ENCODE results near the gene ALDOC. TPM values are rescaled to one million over a fixed set of nuclear protein-coding genes. Genes with fewer than 3 reads are reported as not detected.

The ALDOC gene
- total and polyA plus RNA-seq, 2 experiments from 2014 or later = 18.4 to 47.3 TPM

DNA sequence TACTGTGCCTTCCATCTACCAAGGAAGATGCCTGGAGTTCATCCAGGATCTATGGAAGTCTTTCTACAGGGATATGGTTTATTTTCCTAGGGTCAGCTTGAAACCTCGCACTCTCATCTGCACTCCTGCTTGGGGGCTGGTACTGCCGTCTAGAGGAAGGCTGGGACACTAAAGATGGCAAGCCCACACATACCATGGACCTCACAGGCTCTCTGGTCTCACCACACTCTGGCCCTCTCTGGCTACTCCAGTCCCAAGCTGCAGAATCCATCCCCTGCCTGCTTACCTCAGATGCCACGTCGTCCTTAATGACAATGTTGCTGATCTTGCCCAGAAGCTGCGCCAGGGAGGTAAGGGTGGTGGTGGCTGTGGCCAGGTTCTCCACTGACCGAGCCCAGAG lies 22.1 kb downstream of the ALDOC start:
- DNase-seq = no peak
- H3K36me3 ChIP-seq (ENCODE audit: low read depth) = 0 out of 2 replicates have a peak, but pooled peaks cover 6% of the 10 kb centered on the region

DNA sequence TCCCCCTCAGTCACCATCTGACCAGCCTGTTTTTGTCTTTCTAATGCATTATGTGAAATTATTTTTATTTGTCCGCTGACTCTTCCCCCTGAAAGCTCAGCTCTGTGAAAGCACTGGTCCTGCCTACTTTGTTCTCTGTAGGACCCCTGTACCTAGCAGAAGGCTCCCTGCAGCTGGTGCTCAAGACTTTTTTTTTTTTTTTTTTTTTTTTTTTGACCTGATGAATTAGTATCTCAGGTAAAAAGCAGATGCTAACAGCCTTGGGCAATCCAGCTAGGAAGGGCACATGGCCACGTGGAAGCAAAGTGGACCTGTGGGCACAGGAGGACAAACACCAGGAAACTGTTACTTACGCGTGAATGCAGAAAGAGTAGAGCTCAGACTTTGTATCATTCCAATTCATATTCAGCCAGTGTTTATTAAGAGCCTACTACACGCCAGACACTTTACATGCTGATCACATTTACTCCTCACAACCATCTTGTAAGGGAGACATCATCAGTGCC lies 23.6 kb downstream of the ALDOC start:
- Histone ChIP-seq H3K27ac (no peak overlapping the region), H3K4me2 (ENCODE audit: unreplicated experiment) (peak overlapping the region; percentile 54), H3K9me2 (ENCODE audit: insufficient read depth) (no peaks in the 10 kb centered on the region), H3K9ac (no peak overlapping the region), H3K79me2 (ENCODE audit: insufficient read depth) (peaks cover 14% of the 10 kb centered on the region; the same call in 1 of the 2 replicates), H3K9me3 (ENCODE audit: low read depth) (no peaks in the 10 kb centered on the region), H3F3A (ENCODE audit: insufficient read depth) (no peaks in the 10 kb centered on the region), H2AFZ (peak overlapping the region; percentile 43; the same call in 1 of the 2 replicates), H3K4me3 (peak overlapping the region; percentile 76), H3K36me3 (ENCODE audit: low read depth) (no peaks in the 10 kb centered on the region), H3K27me3 (replicated peaks; ENCODE audit: insufficient read depth) (no peaks in the 10 kb centered on the region), H4K20me1 (ENCODE audit: insufficient read depth) (no peaks in the 10 kb centered on the region), H3K4me1 (ENCODE audit: insufficient read depth) (no peaks in the 10 kb centered on the region)
- 87 to 91% methylated on average over 5 of the region's 5 CpGs for WGBS, 2 experiments (ENCODE audit: low coverage in 1 of 2, low lambda C conversion rate in 2 of 2, missing lambda C conversion rate in 2 of 2)
- in situ Hi-C loops (cut with MboI) = no loop called here
- no peak for DNase-seq
- TF ChIP-seq EZH2 (IDR thresholded peaks at IDR 0.05; ENCODE audit: insufficient read depth, poor library complexity, severe bottlenecking) (no peak), EZH2phosphoT487 (IDR thresholded peaks at IDR 0.05; ENCODE audit: insufficient read depth, low read depth) (no peak)

More for the DNA sequence above, 22.1 kb downstream of the ALDOC start:
- WGBS, 2 experiments (ENCODE audit: low coverage in 1 of 2, low lambda C conversion rate in 2 of 2, missing lambda C conversion rate in 2 of 2) = 94 to 97% methylated on average over 6 of the region's 6 CpGs
- no peak overlapping the region for H3K27ac ChIP-seq
- no peaks in the 10 kb centered on the region for H3K9me2 ChIP-seq (ENCODE audit: insufficient read depth)
- no peak for TF ChIP-seq EZH2 (IDR thresholded peaks at IDR 0.05; ENCODE audit: insufficient read depth, poor library complexity, severe bottlenecking)
- TF ChIP-seq EZH2phosphoT487 (IDR thresholded peaks at IDR 0.05; ENCODE audit: insufficient read depth, low read depth) = no peak
- H3K4me2 ChIP-seq (ENCODE audit: unreplicated experiment) = no peak overlapping the region
- no peaks in the 10 kb centered on the region for H3F3A ChIP-seq (ENCODE audit: insufficient read depth)
- H3K27me3 ChIP-seq (replicated peaks; ENCODE audit: insufficient read depth) = no peaks in the 10 kb centered on the region
- H3K79me2 ChIP-seq (ENCODE audit: insufficient read depth) = peaks cover 14% of the 10 kb centered on the region; the same call in 1 of the 2 replicates
- H4K20me1 ChIP-seq (ENCODE audit: insufficient read depth) = no peaks in the 10 kb centered on the region
- H3K9me3 ChIP-seq (ENCODE audit: low read depth) = no peaks in the 10 kb centered on the region
- in situ Hi-C loops (cut with MboI) = no loop called here
- no peak overlapping the region for H3K4me3 ChIP-seq
- no peaks in the 10 kb centered on the region for H3K4me1 ChIP-seq (ENCODE audit: insufficient read depth)
- H2AFZ ChIP-seq = no peak overlapping the region
- no peak overlapping the region for H3K9ac ChIP-seq

DNA sequence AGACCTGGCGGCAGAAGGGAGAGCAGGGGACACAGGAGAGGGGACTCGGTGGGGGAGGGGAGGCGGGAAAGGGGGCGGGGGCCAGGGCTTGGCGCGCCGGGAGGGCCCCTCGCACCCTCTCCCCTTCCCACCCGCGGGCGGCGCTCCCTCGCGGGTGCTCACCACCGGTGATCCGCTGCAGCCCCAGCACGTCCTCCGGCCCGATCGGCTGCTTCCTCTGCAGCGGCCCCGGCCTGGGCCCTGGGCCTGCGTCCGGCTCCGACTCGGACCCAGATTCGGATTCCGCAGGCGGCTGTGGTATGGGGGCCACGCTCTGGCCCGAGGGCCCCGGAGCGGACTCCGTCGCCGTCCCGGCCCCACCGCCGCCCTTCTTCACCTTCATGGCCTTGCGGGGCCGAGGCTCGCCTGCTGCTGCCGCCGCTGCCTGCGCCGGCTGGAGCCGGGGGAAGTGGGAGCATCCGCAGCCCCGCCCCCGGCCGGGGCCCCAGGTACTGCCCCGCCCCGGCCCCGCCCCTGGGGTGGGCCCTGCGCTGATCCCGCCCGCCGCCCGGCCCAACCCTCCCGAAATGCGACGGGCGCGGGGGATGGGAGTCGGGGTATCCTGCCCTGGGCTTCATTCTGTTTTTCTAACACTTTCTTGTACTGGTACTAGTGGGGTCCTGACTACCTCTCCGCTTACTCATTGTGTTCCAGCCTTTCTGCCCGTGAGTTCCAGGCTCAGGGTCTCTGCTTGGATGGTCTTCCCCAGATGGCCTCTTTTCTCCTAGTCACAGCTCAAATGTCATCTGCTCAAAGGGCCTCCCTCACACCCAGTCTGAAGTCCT lies 24.3 kb downstream of the ALDOC start, which contains the start of gene UNC119:
UNC119 (minus strand) TSS at position 449 of the 824 bp plus-strand sequence; CDS start at position 382, 67 bp downstream.
- H3K9ac ChIP-seq = peak within 1 kb of the TSS; percentile 78
- no peak within 1 kb of the TSS for H3K27ac ChIP-seq
- 1 to 2% methylated on average over 25 to 42 of the region's 67 CpGs for WGBS, 2 experiments (ENCODE audit: low coverage in 1 of 2, low lambda C conversion rate in 2 of 2, missing lambda C conversion rate in 2 of 2)

DNA sequence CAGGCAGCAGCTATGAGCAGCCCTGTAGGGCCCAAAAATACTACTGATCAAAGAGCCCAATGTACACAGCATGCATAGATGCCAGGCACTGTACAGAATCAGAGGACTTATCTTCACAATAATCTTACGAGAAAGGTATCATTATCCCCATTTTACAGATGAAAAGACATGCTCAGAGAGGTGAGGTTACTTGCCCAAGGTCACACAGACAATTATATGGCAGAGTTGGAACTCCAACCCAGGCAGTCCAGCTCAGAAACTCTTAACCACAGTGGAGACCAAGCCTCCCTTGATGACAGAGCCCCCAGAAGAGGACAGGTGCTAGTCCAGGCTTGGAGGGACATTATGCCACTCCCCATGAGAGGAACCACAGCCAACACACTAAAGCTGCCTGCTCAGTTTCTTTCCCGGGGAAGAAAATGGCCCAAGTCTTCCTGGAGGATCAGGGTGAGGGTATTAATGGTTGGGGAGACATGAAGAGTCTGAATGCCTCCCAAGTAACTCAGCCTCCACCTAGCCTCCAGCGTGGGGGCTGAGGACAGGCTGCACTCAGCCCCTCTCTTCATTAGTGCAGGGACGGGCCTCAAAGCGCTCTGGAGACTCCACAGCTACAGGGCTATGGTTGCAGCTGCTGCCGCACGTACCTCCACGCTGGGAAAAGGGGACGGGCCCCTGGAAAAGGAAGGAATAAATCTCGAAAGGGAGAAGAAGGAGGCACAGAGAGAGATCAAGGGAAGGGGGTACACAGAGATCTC lies 25.1 kb downstream of the ALDOC start:
- peak overlapping the region; percentile 76 for H3K4me3 ChIP-seq
- H2AFZ ChIP-seq = peak overlapping the region; percentile 70
- no peaks in the 10 kb centered on the region for H3K4me1 ChIP-seq (ENCODE audit: insufficient read depth)
- in situ Hi-C loops (cut with MboI) = no loop called here
- H3F3A ChIP-seq (ENCODE audit: insufficient read depth) = no peaks in the 10 kb centered on the region
- H3K36me3 ChIP-seq (ENCODE audit: low read depth) = no peaks in the 10 kb centered on the region
- H3K27me3 ChIP-seq (replicated peaks; ENCODE audit: insufficient read depth) = no peaks in the 10 kb centered on the region
- no peak overlapping the region for H3K27ac ChIP-seq
- 13 to 15% methylated on average over 10 of the region's 10 CpGs for WGBS, 2 experiments (ENCODE audit: low coverage in 1 of 2, low lambda C conversion rate in 2 of 2, missing lambda C conversion rate in 2 of 2)
- H3K4me2 ChIP-seq (ENCODE audit: unreplicated experiment) = peak overlapping the region; percentile 97
- H4K20me1 ChIP-seq (ENCODE audit: insufficient read depth) = no peaks in the 10 kb centered on the region
- peak overlapping the region; percentile 78 for H3K9ac ChIP-seq
- TF ChIP-seq EZH2 (IDR thresholded peaks at IDR 0.05; ENCODE audit: insufficient read depth, poor library complexity, severe bottlenecking) (no peak), EZH2phosphoT487 (IDR thresholded peaks at IDR 0.05; ENCODE audit: insufficient read depth, low read depth) (no peak)
- H3K9me2 ChIP-seq (ENCODE audit: insufficient read depth) = no peaks in the 10 kb centered on the region
- peaks cover 14% of the 10 kb centered on the region; the same call in 1 of the 2 replicates for H3K79me2 ChIP-seq (ENCODE audit: insufficient read depth)
- peak; percentile 62 for DNase-seq
- H3K9me3 ChIP-seq (ENCODE audit: low read depth) = no peaks in the 10 kb centered on the region

More for the DNA sequence above, 24.3 kb downstream of the ALDOC start, which contains the start of gene UNC119:
- peak; percentile 92 for DNase-seq
- Histone ChIP-seq H3K9me3 (ENCODE audit: low read depth) (no peaks in the 10 kb centered on the region), H3F3A (ENCODE audit: insufficient read depth) (no peaks in the 10 kb centered on the region), H3K36me3 (ENCODE audit: low read depth) (no peaks in the 10 kb centered on the region), H3K4me3 (peak within 1 kb of the TSS; percentile 76), H2AFZ (peak within 1 kb of the TSS; percentile 70), H3K9me2 (ENCODE audit: insufficient read depth) (no peaks in the 10 kb centered on the region), H3K79me2 (ENCODE audit: insufficient read depth) (peaks cover 14% of the 10 kb centered on the region; the same call in 1 of the 2 replicates), H4K20me1 (ENCODE audit: insufficient read depth) (no peaks in the 10 kb centered on the region), H3K4me1 (ENCODE audit: insufficient read depth) (no peaks in the 10 kb centered on the region), H3K27me3 (replicated peaks; ENCODE audit: insufficient read depth) (no peaks in the 10 kb centered on the region), H3K4me2 (ENCODE audit: unreplicated experiment) (peak within 1 kb of the TSS; percentile 97)
- in situ Hi-C loops (cut with MboI) = no loop called here
- TF ChIP-seq EZH2phosphoT487 (IDR thresholded peaks at IDR 0.05; ENCODE audit: insufficient read depth, low read depth) (no peak), EZH2 (IDR thresholded peaks at IDR 0.05; ENCODE audit: insufficient read depth, poor library complexity, severe bottlenecking) (no peak)

Measured in GM23248 (cell line).